Measurements from ENCODE around the gene ANGPT4. TPM values are rescaled to one million over a fixed set of nuclear protein-coding genes. Genes with fewer than 3 reads are reported as not detected.

Gene ANGPT4
- total RNA-seq (2014; rRNA removed; shearing (Covaris generic)), result not detected in 2 replicates

DNA sequence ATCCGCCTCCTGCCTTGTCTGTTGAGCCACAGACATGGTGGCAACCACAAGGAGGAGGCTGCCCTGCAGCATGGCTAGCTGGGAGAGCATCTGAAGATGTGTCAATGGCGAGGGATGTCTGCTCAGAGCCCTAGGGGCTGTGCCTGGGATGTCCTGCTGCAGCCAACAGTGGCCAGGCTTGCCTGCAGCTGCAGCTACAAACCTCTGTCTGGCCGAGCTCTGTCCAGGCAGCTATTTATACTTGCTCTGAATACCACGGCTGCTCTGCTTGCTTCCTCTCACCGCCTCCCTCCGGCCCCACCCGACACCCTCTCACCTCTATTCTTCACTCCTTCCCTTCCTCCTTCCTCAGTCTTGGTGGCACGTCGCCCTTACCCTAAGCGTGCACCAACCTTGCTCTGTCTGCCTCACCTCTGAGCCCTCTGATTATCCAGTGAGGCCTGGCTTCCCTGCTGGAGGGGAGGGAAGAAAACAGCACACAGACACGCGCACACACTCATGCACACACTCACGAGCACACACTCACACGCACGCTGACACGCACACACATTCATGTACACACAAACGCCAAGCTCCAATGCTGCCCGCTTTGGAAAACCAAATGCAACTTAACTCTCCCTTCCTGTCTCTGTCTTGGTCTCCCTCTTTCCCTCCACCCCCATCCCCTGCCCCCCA lies at the start of gene ANGPT4:
ANGPT4 (minus strand) TSS at position 210 of the 675 bp plus-strand sequence; CDS start at position 90, 120 bp downstream.
- no peak for DNase-seq (ENCODE audit: low spot score)

DNA sequence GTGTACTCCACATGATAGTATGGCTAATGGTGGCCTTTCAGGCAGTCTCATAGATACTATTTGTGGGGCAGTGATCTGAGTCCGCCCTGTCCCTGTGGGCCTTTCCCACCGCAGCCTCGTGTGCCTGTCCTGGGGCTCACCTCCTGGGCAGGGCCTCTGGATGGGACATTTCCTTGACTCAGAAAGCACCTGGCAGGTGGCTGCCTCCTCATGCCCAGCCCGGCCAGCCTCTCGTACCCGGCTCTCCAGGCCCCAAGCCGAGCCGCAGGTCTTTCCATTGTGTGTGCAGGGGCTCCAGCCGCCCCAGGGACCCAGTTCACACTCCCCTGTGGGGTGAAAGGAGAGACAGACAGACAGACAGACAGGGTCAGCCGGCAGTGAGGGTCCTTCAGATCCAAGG lies 47.7 kb upstream of the ANGPT4 start:
- DNase-seq (ENCODE audit: low spot score), result no peak

- DNase-seq (ENCODE audit: low spot score), result no peak
These were observed 46.5 kb upstream of the ANGPT4 start for GRCh38 chr20:962683-963082.

GRCh38 chr20:962223-962622 lies 46.1 kb upstream of the ANGPT4 start:
- no peak for DNase-seq (ENCODE audit: low spot score)

- DNase-seq (ENCODE audit: low spot score), result no peak
These were observed 45.6 kb upstream of the ANGPT4 start for GRCh38 chr20:961768-962167.

GRCh38 chr20:959996-960615 lies 44.0 kb upstream of the ANGPT4 start:
- DNase-seq (ENCODE audit: low spot score), result no peak

- DNase-seq (ENCODE audit: low spot score), result no peak
These were observed 43.0 kb upstream of the ANGPT4 start for GRCh38 chr20:958936-959815.

GRCh38 chr20:957544-957943 lies 41.4 kb upstream of the ANGPT4 start:
- DNase-seq (ENCODE audit: low spot score), result peak; percentile 15

GRCh38 chr20:956330-956951 lies 40.3 kb upstream of the ANGPT4 start:
- peak; percentile 79 for DNase-seq (ENCODE audit: low spot score)

DNA sequence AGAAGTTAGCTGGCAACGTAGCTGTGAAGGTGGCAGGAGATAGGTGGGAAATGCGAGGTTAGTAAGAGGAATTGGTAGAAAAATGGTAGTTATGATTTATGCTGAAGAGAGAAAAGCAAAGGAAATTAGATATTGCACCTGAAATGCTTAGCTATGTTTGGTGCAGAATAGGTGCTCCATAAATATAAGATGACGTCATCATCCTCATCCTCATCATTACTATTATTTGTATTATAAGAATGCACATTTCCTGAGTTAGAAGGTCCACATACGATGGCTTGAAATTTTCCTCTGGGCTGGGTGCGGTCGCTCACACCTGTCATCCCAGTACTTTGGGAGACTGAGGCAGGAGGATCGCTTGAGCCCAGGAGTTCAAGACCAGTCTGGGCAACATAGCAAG lies 39.5 kb upstream of the ANGPT4 start:
- DNase-seq (ENCODE audit: low spot score), result no peak

GRCh38 chr20:955111-955510 lies 39.0 kb upstream of the ANGPT4 start:
- no peak for DNase-seq (ENCODE audit: low spot score)

- peak; percentile 12 for DNase-seq (ENCODE audit: low spot score)
These were observed 37.6 kb upstream of the ANGPT4 start for GRCh38 chr20:953742-954141.

DNA sequence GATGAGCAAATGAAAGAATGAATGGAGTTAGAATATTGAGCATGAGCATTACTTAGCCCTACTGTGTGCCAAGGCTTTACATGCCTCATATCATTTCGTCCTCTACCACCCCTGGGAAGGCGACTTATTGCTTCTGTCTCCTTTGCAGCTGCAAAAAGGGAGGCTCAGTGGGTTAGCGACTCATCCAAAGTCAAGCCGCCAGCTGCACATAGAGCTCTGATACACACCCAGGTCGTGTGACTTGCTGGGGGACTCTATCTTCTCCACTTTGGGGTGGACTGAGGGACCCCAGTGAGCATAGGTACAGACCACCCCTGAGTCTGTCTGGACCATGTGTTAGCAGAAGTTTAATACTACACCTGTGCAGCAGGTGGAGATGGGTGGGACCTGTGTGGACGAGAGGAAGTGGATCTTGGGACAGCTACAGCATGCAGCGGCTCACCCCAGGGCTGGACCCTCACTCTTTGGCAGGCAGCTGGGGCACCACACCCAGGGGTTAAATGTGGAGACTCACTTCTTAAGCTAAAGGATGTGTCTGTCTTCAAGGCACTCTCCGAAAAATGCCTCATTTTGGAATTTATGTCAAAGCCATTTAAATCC lies 36.2 kb upstream of the ANGPT4 start:
- no peak for DNase-seq (ENCODE audit: low spot score)

DNA sequence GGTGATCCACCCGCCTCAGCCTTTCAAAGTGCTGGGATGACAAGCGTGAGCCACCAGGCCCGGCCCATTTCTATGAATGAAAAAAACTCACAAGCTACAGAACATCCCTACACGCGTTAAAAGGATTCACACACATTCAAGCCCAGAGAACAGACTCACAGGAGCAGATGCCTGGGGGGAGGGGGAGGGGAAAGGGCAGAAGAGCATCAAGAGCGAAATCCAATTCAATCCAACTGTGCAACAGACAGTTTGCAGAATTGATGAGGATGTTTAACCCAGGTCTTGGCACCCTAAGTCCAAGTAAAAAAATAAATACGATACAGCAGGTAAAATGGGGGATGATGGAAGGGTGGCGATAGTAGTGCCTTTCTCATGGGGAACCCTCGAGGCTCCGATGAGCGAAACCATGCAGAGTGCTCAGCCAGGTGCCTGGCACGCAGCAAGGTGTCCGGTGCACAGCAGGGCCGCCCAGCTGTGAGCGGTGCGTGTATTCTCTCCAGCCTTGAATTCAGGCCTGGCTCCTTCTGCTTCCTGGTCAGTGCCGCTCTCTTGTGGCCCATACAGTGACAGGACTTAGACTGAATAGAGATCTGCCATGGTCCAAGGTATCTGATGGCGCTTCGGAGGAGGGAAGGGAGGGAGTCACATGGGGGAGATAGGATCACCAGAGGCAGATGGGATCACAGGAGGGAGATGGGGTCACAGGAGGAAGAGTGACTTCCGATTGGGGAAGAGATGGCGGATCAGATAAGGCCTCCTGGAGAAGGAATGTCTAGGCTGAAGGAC lies 35.4 kb upstream of the ANGPT4 start:
- no peak for DNase-seq (ENCODE audit: low spot score)

DNA sequence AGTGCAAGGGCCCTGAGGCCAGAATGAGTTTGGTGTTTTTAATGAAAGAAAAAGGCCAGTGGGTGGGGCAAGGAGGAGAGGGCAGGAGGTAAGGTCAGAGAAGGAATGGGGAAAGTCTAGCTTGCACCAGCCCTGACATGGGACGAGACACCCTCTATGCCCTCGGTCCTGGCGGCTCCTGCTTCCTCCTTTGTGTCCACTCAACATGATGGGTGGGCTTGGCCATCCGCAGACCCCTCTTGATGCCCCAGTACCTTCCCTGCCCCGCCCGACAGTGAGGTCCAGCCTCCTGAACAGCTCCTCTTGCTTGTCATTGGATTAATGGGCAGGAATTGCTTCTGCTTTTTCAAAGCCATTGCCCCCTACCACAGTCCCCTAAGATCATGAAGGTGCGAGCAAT lies 33.6 kb upstream of the ANGPT4 start:
- no peak for DNase-seq (ENCODE audit: low spot score)

GRCh38 chr20:946826-947225 lies 30.7 kb upstream of the ANGPT4 start:
- DNase-seq (ENCODE audit: low spot score), result no peak

GRCh38 chr20:945841-946240 lies 29.7 kb upstream of the ANGPT4 start:
- DNase-seq (ENCODE audit: low spot score), result no peak

DNA sequence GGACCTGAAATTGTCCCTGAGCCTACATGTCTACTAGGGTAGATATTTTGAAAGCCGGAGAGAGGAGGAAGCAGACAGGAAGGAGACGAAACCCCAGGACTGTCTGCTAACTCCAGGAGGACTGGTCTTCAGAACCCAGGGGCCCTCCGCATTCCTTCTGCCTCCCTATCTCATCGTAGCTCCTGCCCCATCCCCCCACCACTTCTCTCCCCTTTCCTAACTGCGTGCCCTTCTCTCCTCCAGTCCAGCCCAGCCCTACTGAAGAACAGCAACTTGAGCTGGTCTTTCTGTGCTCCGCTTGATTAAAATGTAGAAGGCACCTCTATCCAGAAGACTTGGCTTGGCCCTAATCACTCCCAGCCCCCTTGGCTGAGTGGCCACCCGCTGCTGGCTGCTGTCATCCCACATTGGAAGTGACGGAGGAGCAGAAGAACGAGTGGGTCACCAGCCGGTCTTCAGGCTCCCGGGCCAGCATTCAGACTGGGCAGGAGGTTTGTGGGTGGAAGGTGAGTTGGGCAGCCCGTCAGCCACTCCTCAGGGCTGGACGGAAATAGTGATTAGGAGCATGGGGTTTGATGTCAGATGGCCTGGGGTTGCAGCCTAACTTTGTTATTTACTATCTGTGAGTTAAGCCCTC lies 28.8 kb upstream of the ANGPT4 start:
- no peak for DNase-seq (ENCODE audit: low spot score)

- DNase-seq (ENCODE audit: low spot score), result no peak
These were observed 28.0 kb upstream of the ANGPT4 start for GRCh38 chr20:944148-944547.

DNA sequence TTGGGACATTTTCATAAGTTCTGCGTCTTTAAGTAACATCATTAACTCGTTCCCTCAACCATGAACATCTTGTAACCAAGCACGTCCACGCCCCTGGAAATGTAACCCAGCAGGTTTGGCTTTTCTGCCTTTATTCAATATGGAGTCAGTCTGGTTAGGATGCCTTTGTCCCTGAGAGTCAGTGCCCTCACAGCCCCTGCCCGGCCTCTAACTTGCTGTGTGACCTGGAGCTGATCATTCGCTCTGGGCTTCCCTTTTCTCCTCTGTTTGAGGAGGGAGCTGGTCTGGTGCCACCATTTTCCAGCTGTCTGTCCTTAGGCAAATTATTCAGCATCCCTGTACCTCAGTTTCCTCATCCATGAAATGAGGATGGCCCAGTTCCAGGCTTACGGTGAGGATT lies 26.5 kb upstream of the ANGPT4 start:
- DNase-seq (ENCODE audit: low spot score), result no peak

Data from HT-29 (cell line).